ENCODE measurements around the gene ERN2. TPM values are rescaled to one million over a fixed set of nuclear protein-coding genes. Genes with fewer than 3 reads are reported as not detected.

Gene ERN2
- total RNA-seq, 2 donors from 2014 or later = 0.99 to 5.2 TPM

GRCh38 chr16:23673971-23674614, 38.9 kb downstream of the ERN2 start:
- Histone ChIP-seq H3K9me3 (no peaks in the 10 kb centered on the region), H3K4me1 (peaks cover 26% of the 10 kb centered on the region), H3K27me3 (no peaks in the 10 kb centered on the region), H3K27ac (no peak overlapping the region), H3K36me3 (replicated peaks in 1 of 2; ENCODE audit: insufficient read depth in 1 of 2, low read depth in 2 of 2) (no peaks in the 10 kb centered on the region), H3K4me3 (no peak overlapping the region)
- no peak for ATAC-seq
- WGBS, 2 donors = 69 to 77% methylated on average over 8 of the region's 8 CpGs
- DNase-seq = no peak
- intact Hi-C loops (cut with DNase I) = no loop called here
- no peak for TF ChIP-seq POLR2A (IDR thresholded peaks at IDR 0.05)
- TF ChIP-seq, protein P1, sequence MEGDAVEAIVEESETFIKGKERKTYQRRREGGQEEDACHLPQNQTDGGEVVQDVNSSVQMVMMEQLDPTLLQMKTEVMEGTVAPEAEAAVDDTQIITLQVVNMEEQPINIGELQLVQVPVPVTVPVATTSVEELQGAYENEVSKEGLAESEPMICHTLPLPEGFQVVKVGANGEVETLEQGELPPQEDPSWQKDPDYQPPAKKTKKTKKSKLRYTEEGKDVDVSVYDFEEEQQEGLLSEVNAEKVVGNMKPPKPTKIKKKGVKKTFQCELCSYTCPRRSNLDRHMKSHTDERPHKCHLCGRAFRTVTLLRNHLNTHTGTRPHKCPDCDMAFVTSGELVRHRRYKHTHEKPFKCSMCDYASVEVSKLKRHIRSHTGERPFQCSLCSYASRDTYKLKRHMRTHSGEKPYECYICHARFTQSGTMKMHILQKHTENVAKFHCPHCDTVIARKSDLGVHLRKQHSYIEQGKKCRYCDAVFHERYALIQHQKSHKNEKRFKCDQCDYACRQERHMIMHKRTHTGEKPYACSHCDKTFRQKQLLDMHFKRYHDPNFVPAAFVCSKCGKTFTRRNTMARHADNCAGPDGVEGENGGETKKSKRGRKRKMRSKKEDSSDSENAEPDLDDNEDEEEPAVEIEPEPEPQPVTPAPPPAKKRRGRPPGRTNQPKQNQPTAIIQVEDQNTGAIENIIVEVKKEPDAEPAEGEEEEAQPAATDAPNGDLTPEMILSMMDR (IDR thresholded peaks at IDR 0.05) = no peak

GRCh38 chr16:23670137-23670776, 42.8 kb downstream of the ERN2 start:
- WGBS, 2 donors = 86 to 98% methylated on average over 4 of the region's 4 CpGs

DNA sequence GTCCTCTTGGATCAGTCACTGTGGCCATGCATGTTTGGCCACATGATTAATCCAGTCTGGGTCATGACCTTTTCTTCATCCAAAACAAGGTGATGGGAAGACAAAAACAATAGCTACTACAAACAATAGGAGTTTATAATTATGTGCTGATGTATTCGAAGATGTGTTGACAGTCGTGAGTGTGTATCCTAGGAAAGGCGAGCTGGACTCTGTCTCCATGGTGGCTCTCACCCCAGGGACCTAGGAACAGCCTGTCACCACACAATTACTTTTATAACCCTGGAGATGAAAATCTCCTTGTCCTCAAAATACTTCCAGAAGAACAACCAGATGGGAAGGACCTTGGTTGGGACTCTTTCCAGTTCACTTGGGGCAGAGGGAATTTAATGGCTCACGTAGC, 44.1 kb downstream of the ERN2 start:
- intact Hi-C loops (cut with DNase I) = no loop called here
- peaks cover 0 to 10% of the 10 kb centered on the region in 2 donors for H3K36me3 ChIP-seq (replicated peaks in 1 of 2; ENCODE audit: insufficient read depth in 1 of 2, low read depth in 2 of 2)
- WGBS, 2 donors = 90 to 92% methylated on average over 4 of the region's 4 CpGs
- TF ChIP-seq POLR2A (IDR thresholded peaks at IDR 0.05) = no peak
- TF ChIP-seq, protein P1 (IDR thresholded peaks at IDR 0.05) = no peak
- no peaks in the 10 kb centered on the region for H3K27me3 ChIP-seq
- ATAC-seq (no peak), DNase-seq (no peak)
- no peak overlapping the region for H3K4me3 ChIP-seq
- H3K9me3 ChIP-seq = no peaks in the 10 kb centered on the region
- no peak overlapping the region for H3K27ac ChIP-seq
- H3K4me1 ChIP-seq = no peaks in the 10 kb centered on the region

More at GRCh38 chr16:23670137-23670776, 42.8 kb downstream of the ERN2 start:
- Histone ChIP-seq H3K36me3 (replicated peaks in 1 of 2; ENCODE audit: insufficient read depth in 1 of 2, low read depth in 2 of 2) (peaks cover 0 to 9% of the 10 kb centered on the region in 2 donors), H3K27ac (no peak overlapping the region), H3K4me3 (no peak overlapping the region), H3K27me3 (no peaks in the 10 kb centered on the region), H3K9me3 (no peaks in the 10 kb centered on the region), H3K4me1 (no peaks in the 10 kb centered on the region)
- intact Hi-C loops (cut with DNase I) = no loop called here
- ATAC-seq (no peak), DNase-seq (no peak)
- no peak for TF ChIP-seq POLR2A (IDR thresholded peaks at IDR 0.05)
- TF ChIP-seq, protein P1 (IDR thresholded peaks at IDR 0.05) = no peak

DNA sequence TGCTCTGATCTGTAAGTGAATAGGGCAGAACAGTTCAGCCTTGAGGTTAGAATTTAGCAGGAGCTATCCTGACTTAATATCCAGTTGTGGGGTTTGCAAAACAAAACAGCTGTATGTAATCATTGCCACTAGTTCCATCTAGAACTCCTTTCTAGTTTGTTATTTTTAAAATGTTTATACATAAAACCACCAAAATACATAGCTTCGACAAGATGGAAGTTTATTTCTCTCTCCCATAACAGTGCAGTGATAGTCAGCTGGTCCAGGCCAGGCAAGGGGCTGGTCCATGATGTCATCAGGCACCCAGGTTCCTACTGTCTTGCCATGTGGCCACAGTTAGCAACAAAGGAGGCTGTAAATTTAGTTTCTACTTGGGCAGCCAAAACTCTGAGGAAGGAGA, 44.8 kb downstream of the ERN2 start:
- ATAC-seq (no peak), DNase-seq (no peak)
- WGBS, 2 donors = 69 to 88% methylated on average over 1 of the region's 1 CpG
- no peak overlapping the region for H3K27ac ChIP-seq
- peaks cover 0 to 10% of the 10 kb centered on the region in 2 donors for H3K36me3 ChIP-seq (replicated peaks in 1 of 2; ENCODE audit: insufficient read depth in 1 of 2, low read depth in 2 of 2)
- no peak overlapping the region for H3K4me3 ChIP-seq
- no peak for TF ChIP-seq POLR2A (IDR thresholded peaks at IDR 0.05)
- TF ChIP-seq, protein P1 (IDR thresholded peaks at IDR 0.05) = no peak
- no peaks in the 10 kb centered on the region for H3K9me3 ChIP-seq
- no peaks in the 10 kb centered on the region for H3K27me3 ChIP-seq
- no peaks in the 10 kb centered on the region for H3K4me1 ChIP-seq
- intact Hi-C loops (cut with DNase I) = no loop called here

GRCh38 chr16:23667355-23667659, 45.7 kb downstream of the ERN2 start:
- Histone ChIP-seq H3K9me3 (no peaks in the 10 kb centered on the region), H3K36me3 (replicated peaks in 1 of 2; ENCODE audit: insufficient read depth in 1 of 2, low read depth in 2 of 2) (peaks cover 0 to 10% of the 10 kb centered on the region in 2 donors), H3K27ac (no peak overlapping the region), H3K4me3 (no peak overlapping the region), H3K27me3 (no peaks in the 10 kb centered on the region), H3K4me1 (no peaks in the 10 kb centered on the region)
- intact Hi-C loops (cut with DNase I) = no loop called here
- ATAC-seq = no peak
- WGBS, 2 donors = 97 to 100% methylated on average over 3 to 6 of the region's 6 CpGs
- DNase-seq = no peak
- TF ChIP-seq, protein P1 (IDR thresholded peaks at IDR 0.05) = no peak
- no peak for TF ChIP-seq POLR2A (IDR thresholded peaks at IDR 0.05)

Data from body of pancreas (tissue), 4 donors.